Endothelial cell of umbilical vein (primary cell): ENCODE results near the gene HBG2. TPM values are rescaled to one million over a fixed set of nuclear protein-coding genes. Genes with fewer than 3 reads are reported as not detected.

Source experiments
- BruUV-seq: library from RNA; stranded (reverse); fragments of 400-500 nt; replicated peaks from 2 replicates; lab custom pipeline; 2021; lab: Mats Ljungman, UMichigan
- CTCF ChIA-PET: fragments of 300-600, 350-600 bp; sonication (Branson Sonifier 250); formaldehyde crosslinking; loops from one replicate; lab custom pipeline; 2021; ENCODE audit warnings: antibody characterized with exemption, inconsistent platforms; lab: Charles Lee
- POLR2A ChIA-PET: fragments of 300-600, 350-600 bp; sonication (Branson Sonifier 250); formaldehyde crosslinking; loops from one replicate; lab custom pipeline; 2021; ENCODE audit warnings: antibody characterized with exemption, inconsistent platforms; lab: Charles Lee
- DNase-seq: peaks from one replicate; pipeline ENCODE4 v3.0.0-alpha.2; 2011; ENCODE audit warnings: low read depth, low spot score
- FAIRE-seq: peaks from 2 replicates; lab custom pipeline; 2011; peaks lifted over from hg19 to GRCh38; lab: Jason Lieb, UNC
- H2AFZ ChIP-seq: 2 replicates; pipeline ENCODE4 v1.6.0; 2012; ENCODE audit warnings: low read depth, low read length, control low read depth, inconsistent platforms
- H3K27ac ChIP-seq: 2 replicates; pipeline ENCODE4 v1.5.1; 2011; ENCODE audit warnings: low read depth, mild to moderate bottlenecking, control low read depth, low read length, moderate library complexity; ENCODE audit not compliant: insufficient read depth
- H3K27me3 ChIP-seq, 2 experiments: 2 replicates each; pipeline versions ENCODE4 v1.6.0 to v1.6.1; 2011; ENCODE audit warnings: low read length in 2 of 2, mixed read lengths in 1 of 2; ENCODE audit not compliant: control insufficient read depth in 2 of 2, insufficient read depth in 2 of 2
- H3K36me3 ChIP-seq, 2 experiments: 2 replicates in 1 of 2; 3 replicates in 1 of 2; pipeline ENCODE4 v1.5.1; 2011; ENCODE audit warnings: low read length in 2 of 2, mild to moderate bottlenecking in 1 of 2, moderate library complexity in 1 of 2; ENCODE audit not compliant: control insufficient read depth in 2 of 2, insufficient read depth in 2 of 2; ENCODE audit errors: extremely low read depth in 1 of 2
- H3K4me1 ChIP-seq: 3 replicates; pipeline ENCODE4 v1.5.1; 2011; ENCODE audit warnings: mild to moderate bottlenecking, low read length; ENCODE audit not compliant: control insufficient read depth, insufficient read depth; ENCODE audit errors: extremely low read depth
- H3K4me2 ChIP-seq: 2 replicates; pipeline ENCODE4 v1.6.1; 2011; ENCODE audit warnings: low read length, control low read depth, mixed read lengths; ENCODE audit not compliant: insufficient read depth
- H3K4me3 ChIP-seq, 3 experiments: fragments of 200-600 bp in 1 of 3; sonication (generic), shearing (Covaris generic) in 1 of 3; replicated peaks in 1 of 3; 2 replicates each; pipeline ENCODE4 v1.5.1; 2011 to 2016; ENCODE audit warnings: control low read depth in 3 of 3, low read length in 3 of 3, mild to moderate bottlenecking in 2 of 3, inconsistent platforms in 1 of 3, low read depth in 1 of 3, moderate library complexity in 1 of 3; ENCODE audit not compliant: insufficient read depth in 1 of 3
- H3K79me2 ChIP-seq: 2 replicates; pipeline ENCODE4 v1.6.0; 2012; ENCODE audit warnings: low read length, inconsistent platforms; ENCODE audit not compliant: control insufficient read depth, insufficient read depth
- H3K9ac ChIP-seq: replicated peaks from 2 replicates; pipeline ENCODE3; 2011; ENCODE audit warnings: low read length, control low read depth; ENCODE audit not compliant: insufficient read depth; ENCODE audit errors: extremely low read depth
- H3K9me1 ChIP-seq: replicated peaks from 3 replicates; pipeline ENCODE4 v1.6.0; 2011; ENCODE audit warnings: mild to moderate bottlenecking, low read length; ENCODE audit not compliant: control insufficient read depth, insufficient read depth; ENCODE audit errors: extremely low read depth
- H3K9me3 ChIP-seq: replicated peaks from 2 replicates; pipeline ENCODE4 v1.5.1; 2012; ENCODE audit warnings: low read length, inconsistent platforms; ENCODE audit not compliant: control insufficient read depth, insufficient read depth
- H4K20me1 ChIP-seq: replicated peaks from 2 replicates; pipeline ENCODE3; 2011; ENCODE audit warnings: mild to moderate bottlenecking, low read length; ENCODE audit not compliant: control insufficient read depth, insufficient read depth; ENCODE audit errors: extremely low read depth
- CTCF ChIP-seq, 2 donors: IDR thresholded peaks; 1 replicate in 1 of 2; 2 replicates in 1 of 2; pipeline ENCODE4 v1.5.1; 2011; ENCODE audit warnings: low read length in 2 of 2, mild to moderate bottlenecking in 2 of 2, moderate library complexity in 2 of 2, control low read depth in 1 of 2, inconsistent platforms in 1 of 2, low read depth in 1 of 2; ENCODE audit not compliant: insufficient read depth in 1 of 2; ENCODE audit errors: extremely low read depth in 1 of 2
- EZH2 ChIP-seq: IDR thresholded peaks from 2 replicates; pipeline ENCODE4 v1.6.1; 2012; ENCODE audit warnings: borderline replicate concordance, low read depth, mild to moderate bottlenecking, moderate library complexity, low read length, inconsistent platforms; ENCODE audit not compliant: severe bottlenecking
- FOS ChIP-seq: IDR thresholded peaks from 2 replicates; pipeline ENCODE4 v1.6.1; 2011; ENCODE audit warnings: mild to moderate bottlenecking, low read length, moderate library complexity, borderline replicate concordance; ENCODE audit not compliant: insufficient read depth
- GATA2 ChIP-seq: IDR thresholded peaks from 2 replicates; pipeline ENCODE4 v1.7.0; 2011; ENCODE audit warnings: low read depth, mild to moderate bottlenecking, moderate library complexity, mixed read lengths, low read length; ENCODE audit not compliant: insufficient read length, insufficient read depth
- JUN ChIP-seq: IDR thresholded peaks from 2 replicates; pipeline ENCODE4 v1.6.1; 2011; ENCODE audit warnings: borderline replicate concordance, low read depth; ENCODE audit not compliant: insufficient read length, insufficient read depth
- MAX ChIP-seq: IDR thresholded peaks from 2 replicates; pipeline ENCODE4 v1.6.1; 2011; ENCODE audit not compliant: insufficient read depth, insufficient read length
- MYC ChIP-seq: IDR thresholded peaks from one replicate; pipeline ENCODE4 v1.6.1; 2011; ENCODE audit warnings: mild to moderate bottlenecking, low read depth, low read length
- POLR2A ChIP-seq: IDR thresholded peaks from 2 replicates; pipeline ENCODE4 v1.6.1; 2012; ENCODE audit warnings: low read depth, mild to moderate bottlenecking, control low read depth, low read length
- POLR2AphosphoS5 ChIP-seq: IDR thresholded peaks from 2 replicates; pipeline ENCODE4 v1.6.1; 2012; ENCODE audit warnings: low read depth, mild to moderate bottlenecking, control low read depth, low read length, moderate library complexity; ENCODE audit not compliant: insufficient read depth
- dilution Hi-C: fragments of 300-500 bp; cut with MboI; formaldehyde crosslinking; loops from one replicate; pipeline ENCODE4 v1.15.0; 2019; ENCODE audit warnings: low sequenced_read_pairs; ENCODE audit not compliant: extremely low pct_ligation_motif_present
- intact Hi-C: fragments of 100-400 bp; cut with micrococcal nuclease; formaldehyde crosslinking; loops from one replicate; pipeline ENCODE4 v1.10.0; 2022
- polyA plus RNA-seq, 4 experiments: library from polyadenylated mRNA; depleted of rRNA in 3 of 4; stranded (reverse) in 3 of 4; unstranded in 1 of 4; fragments of >200 nt; gene quantifications; 2 replicates each; pipeline versions ENCODE4 v1.2.1 to v1.2.3, GENCODE V29; 2011 to 2012; ENCODE audit warnings: missing spikeins in 1 of 4
- total RNA-seq: library from RNA; stranded (reverse); gene quantifications from 2 replicates; pipeline ENCODE4 v1.2.3, GENCODE V29; 2021

The HBG2 gene
- total and polyA plus RNA-seq, 2 donors (not counting 3 experiments of a cell fraction or from before 2014, with no cell fraction given), result 1.2 TPM; not detected in 1

GRCh38 chr11:5283882-5284281, 29.3 kb upstream of the HBG2 start:
- no peaks in the 10 kb centered on the region for H3K9me3 ChIP-seq
- dilution Hi-C loops, result no loop called here
- H3K9me1 ChIP-seq, result no peaks in the 10 kb centered on the region
- DNase-seq (no peak), FAIRE-seq (no peak)
- no peak overlapping the region for H3K27ac ChIP-seq
- no TSS peak for BruUV-seq
- no peaks in the 10 kb centered on the region for H3K79me2 ChIP-seq
- H3K36me3 ChIP-seq, result no peaks in the 10 kb centered on the region
- no peaks in the 10 kb centered on the region for H3K27me3 ChIP-seq
- POLR2A ChIA-PET, result no interaction called here
- H4K20me1 ChIP-seq, result no peaks in the 10 kb centered on the region
- no peak overlapping the region for H3K9ac ChIP-seq
- CTCF ChIA-PET, result no interaction called here
- intact Hi-C loops, result no loop called here
- H3K4me1 ChIP-seq, result peaks cover 11% of the 10 kb centered on the region
- no peak overlapping the region for H3K4me3 ChIP-seq
- no peak for TF ChIP-seq MYC
- TF ChIP-seq GATA2, result no peak
- TF ChIP-seq MAX, result no peak
- TF ChIP-seq JUN, result no peak
- no peak for TF ChIP-seq POLR2AphosphoS5
- TF ChIP-seq POLR2A, result no peak
- no peak for TF ChIP-seq EZH2
- TF ChIP-seq FOS, result no peak
- TF ChIP-seq CTCF (IDR thresholded peaks at IDR 0.05; ENCODE audit: extremely low read depth in 1 of 2, insufficient read depth in 1 of 2, low read depth in 1 of 2, low read length in 2 of 2), result no peak
- H2AFZ ChIP-seq, result no peak overlapping the region
- no peak overlapping the region for H3K4me2 ChIP-seq
